Subcutaneous adipose tissue (tissue), 4 donors: Measurements from ENCODE around the gene SGMS1. TPM values are rescaled to one million over a fixed set of nuclear protein-coding genes. Genes with fewer than 3 reads are reported as not detected.

Source experiments
- CTCF ChIP-seq: fragments of 450-650 bp; IDR thresholded peaks from one replicate; pipeline ENCODE4 v1.5.1; 2016; ENCODE audit warnings: low read depth, mild to moderate bottlenecking, control low read depth, antibody characterized with exemption, moderate library complexity
- total RNA-seq, 4 donors: library from RNA; depleted of rRNA; stranded (reverse); fragments of >200 nt; gene quantifications; one replicate each; pipeline ENCODE4 v1.1.0, GENCODE V29; 2016

Gene SGMS1
- total RNA-seq, 4 donors from 2014 or later: 63.9 to 117 (median 87.4) TPM

- TF ChIP-seq CTCF: no peak
Measured at GRCh38 chr10:50384898-50385297, 238.9 kb downstream of the SGMS1 start.

GRCh38 chr10:50384238-50384637 lies 239.5 kb downstream of the SGMS1 start:
- TF ChIP-seq CTCF: no peak

DNA sequence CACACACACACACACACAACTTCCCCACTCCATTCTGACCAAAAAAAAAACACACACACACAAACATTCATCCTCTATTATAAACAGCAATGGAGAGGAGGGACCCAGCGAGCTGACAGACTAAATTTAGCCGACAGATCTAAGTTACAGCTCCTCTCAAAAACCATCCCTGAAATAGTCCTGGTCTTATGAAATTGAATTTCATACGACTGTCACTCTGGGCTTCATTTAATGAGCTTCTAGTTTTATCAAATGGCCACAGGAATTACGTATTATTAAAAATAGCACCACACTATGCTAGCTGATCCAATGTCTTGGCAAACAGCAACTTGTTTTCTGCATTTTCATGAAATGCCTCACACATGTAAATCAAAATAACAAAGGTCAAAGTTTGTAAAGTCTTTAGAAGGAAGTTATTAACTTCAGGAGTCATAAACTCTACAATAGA lies 241.2 kb downstream of the SGMS1 start:
- no peak for TF ChIP-seq CTCF

DNA sequence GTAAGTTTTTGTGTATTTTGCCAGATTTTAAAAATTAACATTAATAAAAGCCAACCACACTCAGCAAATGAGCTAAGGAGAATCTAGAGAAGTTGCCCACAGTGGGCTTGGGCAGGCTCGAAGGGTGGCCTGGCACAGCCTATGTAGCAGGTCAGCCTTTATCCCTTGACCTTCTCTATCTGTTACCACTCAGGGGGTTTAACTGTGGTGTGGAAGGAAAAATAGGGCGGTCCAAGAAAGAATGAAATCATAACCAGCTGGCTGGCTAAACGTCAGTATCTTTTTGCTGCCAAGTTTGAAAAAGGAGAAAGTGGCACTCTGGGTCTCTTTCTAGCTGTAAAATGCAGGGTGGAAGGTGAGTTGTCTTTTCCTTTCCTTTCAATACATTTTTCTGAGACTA lies 242.1 kb downstream of the SGMS1 start:
- TF ChIP-seq CTCF: no peak

DNA sequence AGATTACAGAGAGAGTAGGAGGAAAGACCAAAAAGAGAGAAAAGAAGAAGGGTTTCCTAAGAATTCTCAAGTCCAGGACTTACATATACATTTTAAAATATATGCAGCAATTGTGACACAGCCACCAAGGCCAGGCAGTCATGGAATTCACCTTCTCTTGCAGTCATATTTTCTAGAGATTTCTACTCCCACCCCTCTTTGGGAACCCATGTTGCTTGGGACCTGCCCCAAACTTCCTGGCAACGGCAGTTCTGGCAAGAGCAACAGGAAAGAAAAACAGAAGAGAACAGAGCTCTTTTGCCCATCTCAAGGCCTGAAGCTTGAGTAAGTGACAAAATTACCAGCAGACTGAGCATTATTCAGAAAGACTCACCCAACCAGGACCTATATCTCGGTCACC lies 244.1 kb downstream of the SGMS1 start:
- TF ChIP-seq CTCF: no peak

GRCh38 chr10:50375745-50376144 lies 248.0 kb downstream of the SGMS1 start:
- TF ChIP-seq CTCF: no peak

DNA sequence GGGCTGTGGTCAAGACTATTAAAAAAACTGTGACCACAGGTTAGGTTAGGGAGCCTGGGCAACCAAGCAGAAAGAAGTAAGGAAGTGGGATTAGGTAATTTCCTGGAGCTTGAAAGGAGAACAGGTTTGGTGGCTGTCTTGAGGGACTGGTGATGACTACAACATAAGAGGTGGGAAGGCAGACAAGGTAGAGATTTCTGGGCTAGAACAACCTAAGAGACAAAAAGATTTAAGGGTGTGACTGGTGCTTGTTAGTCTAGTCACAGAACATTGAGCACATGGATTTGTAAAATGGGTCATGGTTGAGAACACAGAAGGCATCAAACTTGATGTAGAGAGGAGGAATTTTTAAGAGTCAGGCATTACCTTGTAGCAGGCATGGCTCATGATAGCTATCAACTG lies 248.7 kb downstream of the SGMS1 start:
- TF ChIP-seq CTCF: no peak
